ENCODE results near the gene INSM1.

INSM1 gene

DNA sequence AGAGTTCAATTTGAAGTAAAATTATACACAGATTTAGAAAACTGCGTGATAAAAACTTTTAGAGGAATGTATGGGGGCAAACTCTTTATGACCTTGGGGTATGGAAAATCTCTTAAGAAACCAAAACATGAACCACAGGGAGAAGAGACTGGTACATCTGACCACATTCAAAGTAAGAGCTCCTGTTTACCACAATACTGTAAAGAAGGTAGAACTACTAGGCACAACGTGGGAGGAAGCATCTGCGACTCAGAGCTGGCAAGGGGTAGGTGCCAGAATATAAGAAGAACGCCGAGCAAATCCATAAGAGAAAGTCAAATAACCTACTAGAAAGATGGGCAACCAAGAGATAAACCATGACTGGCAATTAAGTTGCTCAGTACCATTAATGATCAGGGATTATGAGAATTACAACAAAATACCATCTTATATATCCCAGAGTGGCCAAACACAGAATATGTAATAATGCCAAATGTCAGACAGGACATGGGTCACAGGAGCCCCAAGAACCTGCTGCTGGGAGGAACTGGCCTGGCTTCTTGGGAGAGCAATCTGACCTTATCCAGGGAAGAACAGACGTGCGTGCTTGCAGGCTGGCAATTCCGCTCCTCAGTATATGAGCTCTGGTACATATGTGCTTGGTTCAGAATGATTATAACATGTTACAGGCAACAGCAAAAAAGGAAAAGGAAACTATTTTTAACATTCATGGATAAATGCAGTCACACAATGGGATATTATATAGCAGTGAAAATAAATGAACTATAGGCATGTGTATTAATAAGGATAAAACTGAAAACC is 50.2 kb downstream of the INSM1 start:
- no peak for DNase-seq (ENCODE audit: low spot score)
- no peak for FAIRE-seq

All from urothelium cell line (cell line).